Ammon's horn (tissue), 1 donor: ENCODE data around the gene ACY1.

ENCODE experiments used
- DNase-seq: peaks from one replicate; pipeline ENCODE4 v3.0.0-alpha.2; 2016; ENCODE audit warnings: low spot score

The ACY1 gene

GRCh38 chr3:51945926-51946705 lies 37.2 kb upstream of the ACY1 start:
- no peak for DNase-seq

DNA sequence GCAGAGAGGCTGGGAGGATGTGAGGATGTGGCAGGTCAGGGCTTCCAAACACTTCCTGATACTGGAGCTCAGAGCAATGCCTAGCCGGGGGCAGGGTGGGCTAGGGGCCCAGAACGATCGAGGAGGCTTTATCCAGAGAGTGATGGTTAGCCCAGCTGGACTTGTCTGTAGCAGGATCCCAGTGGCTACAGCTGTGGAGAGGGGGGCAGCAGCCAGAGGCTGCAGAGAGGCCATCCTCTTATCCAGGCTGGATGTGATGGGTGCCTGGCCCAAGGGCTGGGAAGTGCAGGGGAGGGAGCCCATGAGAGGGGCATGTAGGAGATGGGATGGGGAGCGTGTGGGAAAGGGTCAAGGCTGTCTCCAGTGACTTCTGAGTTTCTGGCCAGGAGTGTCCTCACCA lies 36.5 kb upstream of the ACY1 start:
- no peak for DNase-seq

- DNase-seq: no peak
Measured at GRCh38 chr3:51947215-51947900, 36.0 kb upstream of the ACY1 start.

- no peak for DNase-seq
Measured at GRCh38 chr3:51948016-51948580, 35.2 kb upstream of the ACY1 start.

DNA sequence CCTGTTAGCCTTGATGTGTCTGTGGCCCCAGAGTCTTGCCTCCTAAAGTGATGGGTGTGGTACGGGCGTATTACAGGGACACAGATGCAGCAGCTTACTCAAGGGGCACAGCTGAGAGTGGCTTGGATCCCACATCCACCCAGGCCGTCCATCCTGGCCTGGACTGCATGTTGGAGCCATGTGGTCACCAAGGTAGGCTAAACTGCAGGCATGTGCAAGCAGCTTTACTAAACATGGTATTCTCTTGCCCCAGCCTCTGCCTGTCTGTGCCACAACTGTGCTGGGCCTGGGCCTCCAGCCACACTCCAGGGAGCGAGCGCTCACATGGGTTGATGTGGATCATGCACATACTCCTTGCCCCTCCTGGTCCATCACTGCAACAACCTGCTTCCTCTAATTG lies 34.2 kb upstream of the ACY1 start:
- no peak for DNase-seq

- DNase-seq: no peak
Measured at GRCh38 chr3:51950899-51951298, 32.4 kb upstream of the ACY1 start.

DNA sequence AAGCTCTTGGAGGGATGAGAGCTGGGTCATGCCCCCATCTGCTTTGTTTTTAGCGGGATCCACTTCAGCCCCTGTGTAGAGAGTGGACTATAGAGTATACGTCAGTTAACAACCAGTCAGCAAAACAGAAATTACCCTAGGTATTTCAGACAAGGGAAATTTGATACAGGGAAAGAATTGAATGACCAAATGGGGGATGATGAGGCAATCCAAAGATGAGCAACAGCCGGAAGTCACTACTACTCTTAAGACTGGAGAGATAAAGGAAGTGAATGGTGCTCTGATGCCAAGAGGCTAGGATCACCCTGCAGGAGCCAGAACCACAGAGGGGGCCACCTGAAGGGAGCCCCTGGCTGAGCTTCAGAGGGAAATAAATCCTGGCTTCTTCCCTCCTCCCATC lies 29.9 kb upstream of the ACY1 start:
- DNase-seq: no peak

- DNase-seq: no peak
Measured at GRCh38 chr3:51954105-51954504, 29.2 kb upstream of the ACY1 start.

DNA sequence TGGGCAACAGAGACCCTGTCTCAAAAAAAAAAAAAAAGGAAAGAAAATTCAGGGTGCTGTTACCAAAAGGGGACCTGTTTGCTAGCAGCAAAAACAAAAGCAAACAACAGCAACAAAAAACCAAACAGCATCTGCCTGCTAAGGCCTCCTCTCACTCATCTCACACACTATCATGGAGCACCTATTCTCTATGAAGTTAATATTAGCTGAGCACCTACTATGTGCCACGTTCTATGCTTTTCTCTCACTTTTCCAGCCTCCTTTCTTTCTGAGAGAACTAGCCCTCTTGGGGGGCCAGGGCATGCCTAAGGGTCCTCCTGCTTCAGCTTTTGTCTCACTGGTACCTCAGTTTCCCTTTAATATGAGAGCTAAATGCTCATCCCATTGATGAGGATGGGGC lies 28.6 kb upstream of the ACY1 start:
- DNase-seq: no peak

DNA sequence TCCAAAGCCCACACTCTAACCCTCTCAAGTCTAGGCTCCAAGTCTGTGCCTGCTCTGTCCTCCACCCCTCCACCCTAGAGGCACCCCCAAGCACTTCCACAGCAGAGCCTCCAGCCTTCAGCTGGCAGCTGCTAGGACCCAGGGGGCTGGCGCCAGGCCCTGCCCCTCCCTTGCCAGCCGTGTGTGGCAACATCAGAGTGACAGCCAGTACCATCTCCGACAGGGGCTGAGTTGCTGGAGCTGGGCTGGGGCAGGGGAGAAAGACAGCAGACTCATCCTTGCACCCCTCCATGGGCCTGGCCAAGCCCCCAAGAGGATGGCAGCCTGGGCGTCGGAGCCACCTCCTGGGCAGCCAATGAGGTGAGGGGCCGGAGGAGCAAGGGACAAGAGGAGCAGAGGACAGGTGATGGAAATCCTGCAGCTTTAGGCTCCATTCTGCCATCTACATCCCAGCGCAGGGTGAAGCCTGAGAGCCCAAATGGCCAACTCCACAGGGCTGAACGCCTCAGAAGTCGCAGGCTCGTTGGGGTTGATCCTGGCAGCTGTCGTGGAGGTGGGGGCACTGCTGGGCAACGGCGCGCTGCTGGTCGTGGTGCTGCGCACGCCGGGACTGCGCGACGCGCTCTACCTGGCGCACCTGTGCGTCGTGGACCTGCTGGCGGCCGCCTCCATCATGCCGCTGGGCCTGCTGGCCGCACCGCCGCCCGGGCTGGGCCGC lies 28.0 kb upstream of the ACY1 start, which contains the start of gene GPR62:
GPR62 (plus strand) TSS at position 207 of the 718 bp plus-strand sequence; CDS start at position 479, 272 bp downstream.
- DNase-seq: peak; percentile 94

DNA sequence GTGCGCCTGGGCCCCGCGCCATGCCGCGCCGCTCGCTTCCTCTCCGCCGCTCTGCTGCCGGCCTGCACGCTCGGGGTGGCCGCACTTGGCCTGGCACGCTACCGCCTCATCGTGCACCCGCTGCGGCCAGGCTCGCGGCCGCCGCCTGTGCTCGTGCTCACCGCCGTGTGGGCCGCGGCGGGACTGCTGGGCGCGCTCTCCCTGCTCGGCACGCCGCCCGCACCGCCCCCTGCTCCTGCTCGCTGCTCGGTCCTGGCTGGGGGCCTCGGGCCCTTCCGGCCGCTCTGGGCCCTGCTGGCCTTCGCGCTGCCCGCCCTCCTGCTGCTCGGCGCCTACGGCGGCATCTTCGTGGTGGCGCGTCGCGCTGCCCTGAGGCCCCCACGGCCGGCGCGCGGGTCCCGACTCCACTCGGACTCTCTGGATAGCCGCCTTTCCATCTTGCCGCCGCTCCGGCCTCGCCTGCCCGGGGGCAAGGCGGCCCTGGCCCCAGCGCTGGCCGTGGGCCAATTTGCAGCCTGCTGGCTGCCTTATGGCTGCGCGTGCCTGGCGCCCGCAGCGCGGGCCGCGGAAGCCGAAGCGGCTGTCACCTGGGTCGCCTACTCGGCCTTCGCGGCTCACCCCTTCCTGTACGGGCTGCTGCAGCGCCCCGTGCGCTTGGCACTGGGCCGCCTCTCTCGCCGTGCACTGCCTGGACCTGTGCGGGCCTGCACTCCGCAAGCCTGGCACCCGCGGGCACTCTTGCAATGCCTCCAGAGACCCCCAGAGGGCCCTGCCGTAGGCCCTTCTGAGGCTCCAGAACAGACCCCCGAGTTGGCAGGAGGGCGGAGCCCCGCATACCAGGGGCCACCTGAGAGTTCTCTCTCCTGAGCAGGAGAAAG lies 27.2 kb upstream of the ACY1 start:
- DNase-seq: peak; percentile 69

GRCh38 chr3:51957520-51958205 lies 25.7 kb upstream of the ACY1 start:
- no peak for DNase-seq

- DNase-seq: no peak
Measured at GRCh38 chr3:51958603-51959521, 24.5 kb upstream of the ACY1 start.

- DNase-seq: no peak
Measured at GRCh38 chr3:51959651-51960050, 23.7 kb upstream of the ACY1 start.

GRCh38 chr3:51960386-51960785 lies 22.9 kb upstream of the ACY1 start:
- no peak for DNase-seq

GRCh38 chr3:51961011-51961410 lies 22.3 kb upstream of the ACY1 start:
- DNase-seq: no peak

- DNase-seq: no peak
Measured at GRCh38 chr3:51961602-51962569, 21.4 kb upstream of the ACY1 start.

DNA sequence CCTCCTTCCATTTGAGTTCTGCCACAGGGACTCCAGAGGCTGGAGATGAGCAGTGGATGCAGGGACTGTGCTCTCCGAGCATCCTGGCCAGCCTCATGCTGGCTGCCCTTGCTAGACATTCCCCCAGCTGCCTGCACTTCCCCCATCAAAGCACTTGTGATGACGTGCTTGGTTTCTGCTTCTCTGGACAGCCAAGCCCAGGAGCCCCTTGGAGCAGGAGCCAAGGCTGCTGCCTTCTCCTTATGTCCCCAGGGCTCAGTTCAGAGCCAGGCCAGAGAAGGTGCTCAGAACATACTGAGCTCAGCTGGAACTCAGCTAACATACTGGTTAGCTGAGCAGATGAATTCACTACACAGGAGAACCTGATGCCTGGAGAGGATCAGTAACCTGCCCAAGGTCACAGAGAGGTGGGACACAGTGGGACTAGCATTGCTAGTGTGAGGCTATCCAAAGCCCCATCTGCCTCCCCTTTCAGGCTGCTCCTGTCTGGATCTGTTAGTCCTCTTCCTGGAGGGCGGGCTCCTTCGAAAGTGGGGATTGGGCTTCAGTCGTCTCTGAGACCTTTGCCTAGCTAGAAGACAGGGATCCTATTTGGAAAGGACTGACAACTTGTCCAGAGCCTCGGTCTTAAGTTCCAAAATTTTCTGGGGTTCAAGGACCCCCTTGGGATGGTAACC lies 20.3 kb upstream of the ACY1 start:
- no peak for DNase-seq
